Testis (tissue), 3 donors: ENCODE data around the gene THTPA. TPM values are rescaled to one million over a fixed set of nuclear protein-coding genes. Genes with fewer than 3 reads are reported as not detected.

Source experiments
- DNase-seq: peaks from one replicate; pipeline ENCODE4 v3.0.0-alpha.2; 2019
- H3K27ac ChIP-seq, 2 donors: fragments of 200-600 bp; sonication (generic); one replicate each; pipeline ENCODE4 v1.5.1; 2019
- H3K27me3 ChIP-seq: fragments of 200-600 bp; sonication (generic); one replicate; pipeline ENCODE4 v1.5.1; 2019
- H3K36me3 ChIP-seq: fragments of 200-600 bp; sonication (generic); one replicate; pipeline ENCODE4 v1.5.1; 2017; ENCODE audit warnings: low read depth; ENCODE audit errors: missing control alignments
- H3K4me1 ChIP-seq: fragments of 200-600 bp; sonication (generic); one replicate; pipeline ENCODE4 v1.5.1; 2019
- H3K4me3 ChIP-seq, 2 donors: fragments of 200-600 bp; sonication (generic); one replicate each; pipeline ENCODE4 v1.5.1; 2017 to 2019
- H3K9me3 ChIP-seq: fragments of 200-600 bp; sonication (generic); one replicate; pipeline ENCODE4 v1.5.1; 2017
- CTCF ChIP-seq, 3 experiments: fragments of 450-650 bp in 2 of 3; fragments of 200-600 bp in 1 of 3; sonication (generic) in 1 of 3; IDR thresholded peaks; one replicate each; pipeline ENCODE4 v1.5.1; 2016 to 2019; ENCODE audit warnings: antibody characterized with exemption in 3 of 3, mild to moderate bottlenecking in 2 of 3, moderate library complexity in 1 of 3
- POLR2A ChIP-seq: fragments of 450-650 bp; IDR thresholded peaks from one replicate; pipeline ENCODE4 v1.6.1; 2017; ENCODE audit warnings: antibody characterized with exemption, mild to moderate bottlenecking, moderate library complexity
- WGBS, 2 donors: methylation state at CpG; one replicate each; pipeline ENCODE4 v1.1.5; 2018; 5-methylcytosine and 5-hydroxymethylcytosine counted together
- intact Hi-C: fragments of 100-400 bp; cut with DNase I; formaldehyde crosslinking; loops from one replicate; pipeline ENCODE4 v1.15.1; 2023; ENCODE audit warnings: low total_unique reads
- polyA plus RNA-seq: library from polyadenylated mRNA; stranded (reverse); fragments of 350-450 nt; fragmentation: Illumina TruSeq; extraction: RNeasy Lipid Tissue Mini Kit (QIAGEN cat#74804); gene quantifications from one replicate; pipeline ENCODE4 v1.2.3, GENCODE V29; 2014; ENCODE audit warnings: low read depth, low replicate concordance; ENCODE audit not compliant: insufficient read depth
- total RNA-seq, 2 donors: library from RNA; depleted of rRNA; stranded (reverse); fragments of >200 nt; gene quantifications; one replicate each; pipeline ENCODE4 v1.2.3, GENCODE V29; 2016

The THTPA gene
- total and polyA plus RNA-seq, 3 donors from 2014 or later: 25.1 to 60.3 (median 34.9) TPM

GRCh38 chr14:23600806-23601205 lies 44.7 kb downstream of the THTPA start:
- intact Hi-C loops: no loop called here
- TF ChIP-seq POLR2A: no peak
- no peak for TF ChIP-seq CTCF (IDR thresholded peaks at IDR 0.05)
- no peaks in the 10 kb centered on the region for H3K27me3 ChIP-seq
- no peak overlapping the region for H3K27ac ChIP-seq
- no peaks in the 10 kb centered on the region for H3K9me3 ChIP-seq
- 93 to 97% methylated on average over 1 of the region's 1 CpG for WGBS, 2 donors
- H3K4me3 ChIP-seq: no peak overlapping the region
- no peak for DNase-seq
- H3K4me1 ChIP-seq: no peaks in the 10 kb centered on the region
- no peaks in the 10 kb centered on the region for H3K36me3 ChIP-seq

- intact Hi-C loops: no loop called here
- Histone ChIP-seq H3K36me3 (no peaks in the 10 kb centered on the region), H3K4me1 (no peaks in the 10 kb centered on the region), H3K27ac (no peak overlapping the region), H3K9me3 (no peaks in the 10 kb centered on the region), H3K27me3 (no peaks in the 10 kb centered on the region), H3K4me3 (no peak overlapping the region)
- TF ChIP-seq POLR2A (no peak), CTCF (IDR thresholded peaks at IDR 0.05) (no peak)
- no peak for DNase-seq
These were observed 45.4 kb downstream of the THTPA start for GRCh38 chr14:23601424-23601823.

DNA sequence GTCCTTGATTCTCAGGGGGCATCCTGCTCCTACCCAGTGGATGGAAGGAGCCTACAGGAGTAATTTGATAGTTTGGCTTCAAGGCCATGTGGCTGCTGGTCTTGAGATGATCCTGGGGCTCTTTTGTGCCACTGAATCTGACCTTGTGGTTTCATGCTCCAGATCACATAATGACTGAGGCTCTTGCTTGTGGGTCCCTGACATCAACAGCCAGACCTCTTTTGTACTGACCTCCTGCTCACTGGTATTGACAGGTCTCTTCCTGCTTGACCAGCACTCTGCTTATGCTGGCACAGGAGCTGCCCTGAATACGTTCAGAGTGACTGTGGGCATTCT lies 45.7 kb downstream of the THTPA start:
- DNase-seq: no peak
- Histone ChIP-seq H3K9me3 (no peaks in the 10 kb centered on the region), H3K27ac (no peak overlapping the region), H3K27me3 (no peaks in the 10 kb centered on the region), H3K36me3 (no peaks in the 10 kb centered on the region), H3K4me1 (no peaks in the 10 kb centered on the region), H3K4me3 (no peak overlapping the region)
- no peak for TF ChIP-seq POLR2A
- TF ChIP-seq CTCF (IDR thresholded peaks at IDR 0.05): no peak
- 71 to 79% methylated on average over 1 of the region's 1 CpG for WGBS, 2 donors
- intact Hi-C loops: no loop called here

- TF ChIP-seq POLR2A (no peak), CTCF (IDR thresholded peaks at IDR 0.05) (no peak)
- Histone ChIP-seq H3K4me1 (no peaks in the 10 kb centered on the region), H3K27ac (no peak overlapping the region), H3K27me3 (no peaks in the 10 kb centered on the region), H3K9me3 (no peaks in the 10 kb centered on the region), H3K36me3 (no peaks in the 10 kb centered on the region), H3K4me3 (no peak overlapping the region)
- intact Hi-C loops: no loop called here
- WGBS, 2 donors: 91 to 92% methylated on average over 12 of the region's 12 CpGs
- DNase-seq: no peak
These were observed 46.4 kb downstream of the THTPA start for GRCh38 chr14:23602181-23603095.

GRCh38 chr14:23603103-23603502 lies 47.0 kb downstream of the THTPA start:
- Histone ChIP-seq H3K27ac (no peak overlapping the region), H3K36me3 (no peaks in the 10 kb centered on the region), H3K4me3 (no peak overlapping the region), H3K27me3 (no peaks in the 10 kb centered on the region), H3K4me1 (no peaks in the 10 kb centered on the region), H3K9me3 (no peaks in the 10 kb centered on the region)
- intact Hi-C loops: no loop called here
- 83 to 100% methylated on average over 2 of the region's 2 CpGs for whole genome bisulfite sequencing, 2 donors
- TF ChIP-seq POLR2A (no peak), CTCF (IDR thresholded peaks at IDR 0.05) (no peak)
- DNase-seq: no peak
